KOPT-K1 (cell line): ENCODE measurements around the gene CDC42BPB.

Experiments used
- H3K27ac ChIP-seq: fragments of 200-600 bp; sonication (generic); 2 replicates; pipeline ENCODE4 v1.5.1; 2016; ENCODE audit warnings: antibody characterized with exemption, mild to moderate bottlenecking, low read depth, low read length; ENCODE audit not compliant: poor library complexity, severe bottlenecking
- H3K36me3 ChIP-seq: fragments of 200-600 bp; sonication (generic); 2 replicates; pipeline ENCODE4 v1.5.1; 2017; ENCODE audit warnings: antibody characterized with exemption, mild to moderate bottlenecking, low read length, moderate library complexity; ENCODE audit not compliant: insufficient read depth
- H3K9me3 ChIP-seq: fragments of 200-600 bp; sonication (generic); 2 replicates; pipeline ENCODE4 v1.5.1; 2017; ENCODE audit warnings: antibody characterized with exemption, low read length, mild to moderate bottlenecking; ENCODE audit not compliant: insufficient read depth, poor library complexity, severe bottlenecking

Gene CDC42BPB

GRCh38 chr14:103087343-103087835 is 30.0 kb upstream of the CDC42BPB start:
- Histone ChIP-seq H3K36me3 (no peaks in the 10 kb centered on the region), H3K9me3 (no peaks in the 10 kb centered on the region), H3K27ac (no peak overlapping the region)

GRCh38 chr14:103086771-103087342 is 29.5 kb upstream of the CDC42BPB start:
- Histone ChIP-seq H3K27ac (no peak overlapping the region), H3K36me3 (no peaks in the 10 kb centered on the region), H3K9me3 (no peaks in the 10 kb centered on the region)

- H3K9me3 ChIP-seq, result no peaks in the 10 kb centered on the region
- H3K36me3 ChIP-seq, result no peaks in the 10 kb centered on the region
- H3K27ac ChIP-seq, result no peak overlapping the region
Observed at GRCh38 chr14:103085106-103086091, 28.1 kb upstream of the CDC42BPB start.

- H3K36me3 ChIP-seq, result no peaks in the 10 kb centered on the region
- H3K9me3 ChIP-seq, result no peaks in the 10 kb centered on the region
- no peak within 1 kb of the TSS for H3K27ac ChIP-seq
Observed at GRCh38 chr14:103084021-103084919, 26.9 kb upstream of the CDC42BPB start, which contains the start of gene LBHD2. LBHD2 (plus strand) TSS chr14:103084210; CDS start chr14:103086013, 1,803 bp downstream.

GRCh38 chr14:103081951-103082350 is 24.6 kb upstream of the CDC42BPB start:
- H3K9me3 ChIP-seq, result no peaks in the 10 kb centered on the region
- H3K36me3 ChIP-seq, result no peaks in the 10 kb centered on the region
- no peak overlapping the region for H3K27ac ChIP-seq

- Histone ChIP-seq H3K9me3 (no peaks in the 10 kb centered on the region), H3K36me3 (no peaks in the 10 kb centered on the region), H3K27ac (no peak overlapping the region)
Observed at GRCh38 chr14:103078860-103079587, 21.7 kb upstream of the CDC42BPB start.

GRCh38 chr14:103078420-103078749 is 21.0 kb upstream of the CDC42BPB start:
- H3K9me3 ChIP-seq, result no peaks in the 10 kb centered on the region
- H3K36me3 ChIP-seq, result no peaks in the 10 kb centered on the region
- no peak overlapping the region for H3K27ac ChIP-seq

GRCh38 chr14:103074729-103075367 is 17.5 kb upstream of the CDC42BPB start:
- Histone ChIP-seq H3K27ac (no peak overlapping the region), H3K36me3 (no peaks in the 10 kb centered on the region)

GRCh38 chr14:103073876-103074728 is 16.8 kb upstream of the CDC42BPB start:
- Histone ChIP-seq H3K27ac (no peak overlapping the region), H3K36me3 (no peaks in the 10 kb centered on the region), H3K9me3 (no peaks in the 10 kb centered on the region)

More at GRCh38 chr14:103074729-103075367, 17.5 kb upstream of the CDC42BPB start:
- no peaks in the 10 kb centered on the region for H3K9me3 ChIP-seq

- no peak overlapping the region for H3K27ac ChIP-seq
- H3K36me3 ChIP-seq, result no peaks in the 10 kb centered on the region
- H3K9me3 ChIP-seq, result no peaks in the 10 kb centered on the region
Observed at GRCh38 chr14:103073367-103073875, 16.1 kb upstream of the CDC42BPB start.

GRCh38 chr14:103072595-103073366 is 15.4 kb upstream of the CDC42BPB start:
- Histone ChIP-seq H3K9me3 (no peaks in the 10 kb centered on the region), H3K27ac (no peak overlapping the region), H3K36me3 (no peaks in the 10 kb centered on the region)

GRCh38 chr14:103071544-103072251 is 14.3 kb upstream of the CDC42BPB start:
- Histone ChIP-seq H3K9me3 (no peaks in the 10 kb centered on the region), H3K27ac (no peak overlapping the region)

More at GRCh38 chr14:103071544-103072251, 14.3 kb upstream of the CDC42BPB start:
- no peaks in the 10 kb centered on the region for H3K36me3 ChIP-seq
